K562 (cell line): ENCODE data around the gene MUCL3. TPM values are rescaled to one million over a fixed set of nuclear protein-coding genes. Genes with fewer than 3 reads are reported as not detected.

Source experiments
- CBX1 ChIP-seq: sonication (generic); IDR thresholded peaks from 2 replicates; pipeline ENCODE4 v1.6.1; 2016; ENCODE audit warnings: antibody characterized with exemption, low read depth, mild to moderate bottlenecking
- EP400 ChIP-seq: fragments of 450-650 bp; IDR thresholded peaks from 2 replicates; pipeline ENCODE4 v1.6.1; 2017; ENCODE audit warnings: antibody characterized with exemption, mild to moderate bottlenecking, moderate library complexity
- FOXM1 ChIP-seq, 2 experiments: fragments of 450-650 bp in 1 of 2; sonication (generic) in 1 of 2; formaldehyde crosslinking in 1 of 2; IDR thresholded peaks; 2 replicates each; pipeline versions ENCODE4 v1.6.1 to v1.9.0; 2017 to 2022; ENCODE audit warnings: low read depth in 2 of 2, mild to moderate bottlenecking in 2 of 2, missing genetic modification reagents in 1 of 2, moderate library complexity in 1 of 2
- HDAC1 ChIP-seq, 2 experiments: fragments of 450-650 bp; IDR thresholded peaks; 2 replicates each; pipeline ENCODE4 v1.6.1; 2016 to 2017; ENCODE audit warnings: inconsistent platforms in 1 of 2, mild to moderate bottlenecking in 1 of 2, moderate library complexity in 1 of 2
- MCM5 ChIP-seq: fragments of 450-650 bp; IDR thresholded peaks from 2 replicates; pipeline ENCODE4 v1.6.1; 2016; ENCODE audit warnings: low read depth
- MYBL2 ChIP-seq, 2 experiments: fragments of 450-650 bp in 1 of 2; sonication (generic) in 1 of 2; formaldehyde crosslinking in 1 of 2; IDR thresholded peaks; 2 replicates each; pipeline versions ENCODE4 v1.6.1 to v1.8.1; 2017 to 2022; ENCODE audit warnings: borderline replicate concordance in 1 of 2, inconsistent platforms in 1 of 2, low read depth in 1 of 2, mild to moderate bottlenecking in 1 of 2, missing genetic modification reagents in 1 of 2, moderate library complexity in 1 of 2
- NCOR1 ChIP-seq: fragments of 450-650 bp; IDR thresholded peaks from 2 replicates; pipeline ENCODE4 v1.6.1; 2016; ENCODE audit warnings: mild to moderate bottlenecking, moderate library complexity
- PCBP2 ChIP-seq: fragments of 200-400 bp; formaldehyde crosslinking; IDR thresholded peaks from 2 replicates; pipeline ENCODE4 v1.6.1; 2018; ENCODE audit warnings: low read length, low read depth, mild to moderate bottlenecking, moderate library complexity; ENCODE audit not compliant: poor library complexity, severe bottlenecking
- PHB2 ChIP-seq: fragments of 450-650 bp; IDR thresholded peaks from 2 replicates; pipeline ENCODE4 v1.6.1; 2017; ENCODE audit warnings: low read depth
- TGIF2 ChIP-seq: sonication (generic); formaldehyde crosslinking; IDR thresholded peaks from 2 replicates; pipeline ENCODE4 v1.8.1; 2022; ENCODE audit warnings: mild to moderate bottlenecking, missing genetic modification reagents, moderate library complexity
- XRCC3 ChIP-seq: fragments of 450-650 bp; IDR thresholded peaks from 2 replicates; pipeline ENCODE4 v1.6.1; 2017; ENCODE audit warnings: mild to moderate bottlenecking, moderate library complexity
- ZBTB8A ChIP-seq: fragments of 450-650 bp; IDR thresholded peaks from 2 replicates; pipeline ENCODE4 v1.6.1; 2018; ENCODE audit warnings: mild to moderate bottlenecking, moderate library complexity; ENCODE audit not compliant: partially characterized antibody
- ZNF384 ChIP-seq: IDR thresholded peaks from 2 replicates; pipeline ENCODE4 v1.6.1; 2012; ENCODE audit warnings: low read depth, low read length, improper control_type of control experiment
- ZNF583 ChIP-seq: fragments of 250-450 bp; sonication (Bioruptor Pico); IDR thresholded peaks from 2 replicates; pipeline ENCODE4 v1.4.0; 2020
- polyA plus RNA-seq, 8 experiments: library from polyadenylated mRNA; depleted of rRNA in 4 of 8; stranded (reverse) in 5 of 8; unstranded in 3 of 8; fragments of >200 nt; fragmentation: Nextera tagmentation in 2 of 8; fragmentation: Illumina TruSeq in 1 of 8; extraction: Ambion mirVana in 2 of 8; extraction: Trizol in 1 of 8; gene quantifications; 2 replicates each; pipeline versions ENCODE4 v1.2.1 to v1.2.3, GENCODE V29; 2011 to 2014; ENCODE audit warnings: inconsistent platforms in 1 of 8, missing spikeins in 1 of 8
- total RNA-seq, 7 experiments: library from RNA; depleted of rRNA in 6 of 7; stranded (reverse); fragments of >200 nt in 6 of 7; fragmentation: Illumina TruSeq in 2 of 7; extraction: Trizol in 2 of 7; gene quantifications; 2 replicates each; pipeline versions ENCODE4 v1.2.1 to v1.2.3, GENCODE V29; 2011 to 2021; ENCODE audit warnings: low replicate concordance in 1 of 7
- TF ChIP-seq, protein P1 (sequence below): IDR thresholded peaks from 2 replicates; pipeline ENCODE4 v1.6.1; 2012; ENCODE audit warnings: low read depth, low read length, improper control_type of control experiment, borderline replicate concordance
- TF ChIP-seq, protein P2 (sequence below): fragments of 450-650 bp; IDR thresholded peaks from 2 replicates; pipeline ENCODE4 v1.6.1; 2016; ENCODE audit warnings: low read depth
- TF ChIP-seq, protein P3 (sequence below): sonication (generic); formaldehyde crosslinking; IDR thresholded peaks from 2 replicates; pipeline ENCODE4 v1.8.0; 2022; ENCODE audit warnings: missing genetic modification reagents, mild to moderate bottlenecking, borderline replicate concordance

Gene MUCL3
- total and polyA plus RNA-seq, 9 of the 15 experiments (the other 6 are each of a cell fraction or from before 2014, with no cell fraction given), result 0.07 TPM; not detected in 8

DNA sequence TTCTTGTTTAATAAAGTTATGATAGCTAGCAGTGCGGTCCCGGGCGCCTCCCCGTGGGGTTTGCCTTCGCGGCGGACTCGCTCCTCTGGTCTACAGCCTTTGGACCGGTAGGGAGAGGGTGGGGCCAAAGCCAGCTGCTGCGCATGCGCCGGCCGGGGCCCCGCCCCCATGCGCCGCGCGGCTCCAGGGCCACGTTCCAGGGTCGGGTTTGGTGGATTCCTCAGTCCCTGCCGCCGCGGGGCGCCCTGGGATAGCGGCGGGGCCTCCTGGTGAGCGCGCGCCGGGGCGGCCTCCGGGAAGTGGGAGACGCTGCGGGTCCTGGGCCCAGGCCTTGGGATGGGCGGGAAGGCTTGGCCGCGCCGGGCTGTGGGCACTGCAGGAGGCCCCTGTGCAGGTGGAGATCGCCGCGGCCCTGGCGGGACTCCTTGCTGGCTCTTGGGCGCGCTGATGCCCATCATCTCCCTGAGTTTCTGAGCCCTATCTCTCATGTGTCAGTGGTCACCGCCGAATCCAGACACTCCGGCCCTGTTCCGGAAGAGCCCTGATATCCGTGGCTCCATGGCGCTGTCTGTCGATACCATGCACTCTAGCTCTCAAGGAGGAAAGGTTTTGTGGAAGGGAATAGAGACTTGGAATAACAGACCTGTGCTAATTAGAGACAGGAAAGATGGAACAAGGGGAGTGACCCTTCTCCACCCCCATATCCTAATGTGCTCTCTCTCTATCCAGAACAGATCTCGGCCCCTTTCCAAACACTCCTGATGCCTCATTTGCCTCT lies 26.5 kb upstream of the MUCL3 start, which contains the start of gene VARS2 (continued):
- TF ChIP-seq HDAC1 (IDR thresholded peaks at IDR 0.05) (peak in 1 of 2 experiments; percentile 47; a peak in 1 of 4 replicates), ZNF384 (no peak), CBX1 (peak; percentile 81; the same call in 1 of the 2 replicates), FOXM1 (IDR thresholded peaks at IDR 0.05; ENCODE audit: low read depth) (no peak), FOXM1 (CRISPR knock-in tag; IDR thresholded peaks at IDR 0.05; ENCODE audit: low read depth) (no peak), MCM5 (no peak), NCOR1 (no peak), ZBTB8A (no peak), PHB2 (no peak), MYBL2 (IDR thresholded peaks at IDR 0.05; ENCODE audit: low read depth) (no peak), MYBL2 (CRISPR knock-in tag; IDR thresholded peaks at IDR 0.05; ENCODE audit: borderline replicate concordance) (no peak), PCBP2 (no peak), ZNF583 (CRISPR knock-in tag) (peak; percentile 85), TGIF2 (CRISPR knock-in tag) (peak; percentile 78; the same call in 1 of the 2 replicates), EP400 (peak; percentile 89), XRCC3 (no peak)
- TF ChIP-seq, protein P1, sequence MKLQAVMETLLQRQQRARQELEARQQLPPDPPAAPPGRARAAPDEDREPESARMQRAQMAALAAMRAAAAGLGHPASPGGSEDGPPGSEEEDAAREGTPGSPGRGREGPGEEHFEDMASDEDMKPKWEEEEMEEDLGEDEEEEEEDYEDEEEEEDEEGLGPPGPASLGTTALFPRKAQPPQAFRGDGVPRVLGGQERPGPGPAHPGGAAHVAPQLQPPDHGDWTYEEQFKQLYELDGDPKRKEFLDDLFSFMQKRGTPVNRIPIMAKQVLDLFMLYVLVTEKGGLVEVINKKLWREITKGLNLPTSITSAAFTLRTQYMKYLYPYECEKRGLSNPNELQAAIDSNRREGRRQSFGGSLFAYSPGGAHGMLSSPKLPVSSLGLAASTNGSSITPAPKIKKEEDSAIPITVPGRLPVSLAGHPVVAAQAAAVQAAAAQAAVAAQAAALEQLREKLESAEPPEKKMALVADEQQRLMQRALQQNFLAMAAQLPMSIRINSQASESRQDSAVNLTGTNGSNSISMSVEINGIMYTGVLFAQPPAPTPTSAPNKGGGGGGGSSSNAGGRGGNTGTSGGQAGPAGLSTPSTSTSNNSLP, result peak; percentile 62; the same call in 1 of the 2 replicates
- TF ChIP-seq, protein P2, sequence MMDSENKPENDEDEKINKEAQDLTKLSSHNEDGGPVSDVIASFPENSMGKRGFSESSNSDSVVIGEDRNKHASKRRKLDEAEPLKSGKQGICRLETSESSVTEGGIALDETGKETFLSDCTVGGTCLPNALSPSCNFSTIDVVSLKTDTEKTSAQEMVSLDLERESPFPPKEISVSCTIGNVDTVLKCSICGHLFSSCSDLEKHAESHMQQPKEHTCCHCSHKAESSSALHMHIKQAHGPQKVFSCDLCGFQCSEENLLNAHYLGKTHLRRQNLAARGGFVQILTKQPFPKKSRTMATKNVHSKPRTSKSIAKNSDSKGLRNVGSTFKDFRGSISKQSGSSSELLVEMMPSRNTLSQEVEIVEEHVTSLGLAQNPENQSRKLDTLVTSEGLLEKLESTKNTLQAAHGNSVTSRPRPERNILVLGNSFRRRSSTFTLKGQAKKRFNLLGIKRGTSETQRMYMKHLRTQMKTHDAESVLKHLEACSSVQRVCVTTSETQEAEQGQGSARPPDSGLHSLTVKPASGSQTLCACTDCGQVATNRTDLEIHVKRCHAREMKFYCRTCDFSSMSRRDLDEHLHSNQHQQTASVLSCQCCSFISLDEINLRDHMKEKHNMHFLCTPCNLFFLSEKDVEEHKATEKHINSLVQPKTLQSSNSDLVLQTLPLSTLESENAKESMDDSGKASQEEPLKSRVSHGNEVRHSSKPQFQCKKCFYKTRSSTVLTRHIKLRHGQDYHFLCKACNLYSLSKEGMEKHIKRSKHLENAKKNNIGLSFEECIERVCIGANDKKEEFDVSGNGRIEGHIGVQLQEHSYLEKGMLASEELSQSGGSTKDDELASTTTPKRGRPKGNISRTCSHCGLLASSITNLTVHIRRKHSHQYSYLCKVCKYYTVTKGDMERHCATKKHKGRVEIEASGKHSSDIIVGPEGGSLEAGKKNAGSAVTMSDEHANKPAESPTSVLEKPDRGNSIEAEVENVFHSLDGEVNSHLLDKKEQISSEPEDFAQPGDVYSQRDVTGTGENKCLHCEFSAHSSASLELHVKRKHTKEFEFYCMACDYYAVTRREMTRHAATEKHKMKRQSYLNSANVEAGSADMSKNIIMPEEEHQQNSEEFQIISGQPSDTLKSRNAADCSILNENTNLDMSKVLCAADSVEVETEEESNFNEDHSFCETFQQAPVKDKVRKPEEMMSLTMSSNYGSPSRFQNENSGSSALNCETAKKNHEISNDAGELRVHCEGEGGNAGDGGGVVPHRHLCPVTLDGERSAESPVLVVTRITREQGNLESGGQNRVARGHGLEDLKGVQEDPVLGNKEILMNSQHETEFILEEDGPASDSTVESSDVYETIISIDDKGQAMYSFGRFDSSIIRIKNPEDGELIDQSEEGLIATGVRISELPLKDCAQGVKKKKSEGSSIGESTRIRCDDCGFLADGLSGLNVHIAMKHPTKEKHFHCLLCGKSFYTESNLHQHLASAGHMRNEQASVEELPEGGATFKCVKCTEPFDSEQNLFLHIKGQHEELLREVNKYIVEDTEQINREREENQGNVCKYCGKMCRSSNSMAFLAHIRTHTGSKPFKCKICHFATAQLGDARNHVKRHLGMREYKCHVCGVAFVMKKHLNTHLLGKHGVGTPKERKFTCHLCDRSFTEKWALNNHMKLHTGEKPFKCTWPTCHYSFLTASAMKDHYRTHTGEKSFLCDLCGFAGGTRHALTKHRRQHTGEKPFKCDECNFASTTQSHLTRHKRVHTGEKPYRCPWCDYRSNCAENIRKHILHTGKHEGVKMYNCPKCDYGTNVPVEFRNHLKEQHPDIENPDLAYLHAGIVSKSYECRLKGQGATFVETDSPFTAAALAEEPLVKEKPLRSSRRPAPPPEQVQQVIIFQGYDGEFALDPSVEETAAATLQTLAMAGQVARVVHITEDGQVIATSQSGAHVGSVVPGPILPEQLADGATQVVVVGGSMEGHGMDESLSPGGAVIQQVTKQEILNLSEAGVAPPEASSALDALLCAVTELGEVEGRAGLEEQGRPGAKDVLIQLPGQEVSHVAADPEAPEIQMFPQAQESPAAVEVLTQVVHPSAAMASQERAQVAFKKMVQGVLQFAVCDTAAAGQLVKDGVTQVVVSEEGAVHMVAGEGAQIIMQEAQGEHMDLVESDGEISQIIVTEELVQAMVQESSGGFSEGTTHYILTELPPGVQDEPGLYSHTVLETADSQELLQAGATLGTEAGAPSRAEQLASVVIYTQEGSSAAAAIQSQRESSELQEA, result no peak
- TF ChIP-seq, protein P3, sequence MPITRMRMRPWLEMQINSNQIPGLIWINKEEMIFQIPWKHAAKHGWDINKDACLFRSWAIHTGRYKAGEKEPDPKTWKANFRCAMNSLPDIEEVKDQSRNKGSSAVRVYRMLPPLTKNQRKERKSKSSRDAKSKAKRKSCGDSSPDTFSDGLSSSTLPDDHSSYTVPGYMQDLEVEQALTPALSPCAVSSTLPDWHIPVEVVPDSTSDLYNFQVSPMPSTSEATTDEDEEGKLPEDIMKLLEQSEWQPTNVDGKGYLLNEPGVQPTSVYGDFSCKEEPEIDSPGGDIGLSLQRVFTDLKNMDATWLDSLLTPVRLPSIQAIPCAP, result no peak; the same call in 1 of the 2 replicates
